Colonic mucosa (tissue), 4 donors: ENCODE data around the gene URM1. TPM values are rescaled to one million over a fixed set of nuclear protein-coding genes. Genes with fewer than 3 reads are reported as not detected.

Experiments
- DNase-seq: peaks from one replicate; pipeline ENCODE4 v3.0.0-alpha.2; 2020
- H3K27ac ChIP-seq: fragments of 200-600 bp; one replicate; pipeline ENCODE4 v1.8.0; 2021
- H3K27me3 ChIP-seq: fragments of 200-600 bp; one replicate; pipeline ENCODE4 v1.8.0; 2021
- H3K36me3 ChIP-seq: fragments of 200-600 bp; one replicate; pipeline ENCODE4 v1.8.0; 2021
- H3K4me1 ChIP-seq: fragments of 200-600 bp; one replicate; pipeline ENCODE4 v1.8.0; 2021; ENCODE audit warnings: mild to moderate bottlenecking
- H3K4me3 ChIP-seq: fragments of 200-600 bp; one replicate; pipeline ENCODE4 v1.8.0; 2021
- H3K9ac ChIP-seq, 2 donors: one replicate each; pipeline ENCODE4 v1.7.0; 2013; ENCODE audit warnings: control low read depth in 2 of 2, low read depth in 2 of 2, low read length in 2 of 2
- H3K9me3 ChIP-seq: fragments of 200-600 bp; one replicate; pipeline ENCODE4 v1.8.0; 2021
- CTCF ChIP-seq: fragments of 200-600 bp; IDR thresholded peaks from one replicate; pipeline ENCODE4 v1.8.0; 2022; ENCODE audit warnings: antibody characterized with exemption, mild to moderate bottlenecking
- intact Hi-C: fragments of 100-400 bp; cut with DNase I; formaldehyde crosslinking; loops from one replicate; pipeline ENCODE4 v1.14.1; 2022
- total RNA-seq, 2 donors: library from RNA; stranded (reverse); fragmentation: NEBNext Ultra II Directional in 1 of 2; extraction: Animal tissue kit (Norgen Biotek cat#: 25700) in 1 of 2; gene quantifications; one replicate each; pipeline ENCODE4 v1.2.1, GENCODE V29; 2021
- donor health status: healthy.
- donor health status: DM: no; HTN: no; CAD: no.
- donor health status: DM: no; HTN: no; CAD: no.

URM1 gene
- total RNA-seq, 2 donors from 2014 or later: 55.2 to 77.3 TPM

DNA sequence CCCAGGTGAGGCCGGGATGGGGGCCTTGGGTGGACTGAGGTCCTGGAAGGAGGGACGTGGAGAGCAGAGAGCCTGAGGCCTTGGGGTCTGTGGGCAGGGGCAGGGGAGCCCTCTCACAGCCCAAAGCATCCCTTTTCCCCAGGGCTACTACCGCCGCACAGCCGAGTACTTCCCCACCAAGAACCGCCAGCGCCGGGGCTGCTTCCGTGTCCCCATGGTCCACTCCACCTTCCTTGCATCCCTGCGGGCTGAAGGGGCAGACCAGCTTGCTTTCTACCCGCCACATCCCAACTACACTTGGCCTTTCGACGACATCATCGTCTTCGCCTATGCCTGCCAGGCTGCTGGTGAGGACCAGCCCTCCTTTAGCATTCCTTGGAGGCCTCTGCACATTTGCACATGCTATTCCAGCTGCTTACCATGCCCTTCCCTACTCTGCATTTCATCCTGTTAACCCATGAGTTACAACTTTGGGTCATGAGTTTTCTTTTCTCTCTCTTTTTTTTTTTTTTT lies 53.1 kb downstream of the URM1 start:
- Histone ChIP-seq H3K27me3 (peaks cover 11% of the 10 kb centered on the region), H3K36me3 (no peaks in the 10 kb centered on the region), H3K4me1 (peaks cover 5% of the 10 kb centered on the region), H3K4me3 (no peak overlapping the region), H3K27ac (no peak overlapping the region), H3K9ac (no peak overlapping the region), H3K9me3 (no peaks in the 10 kb centered on the region)
- intact Hi-C loops: no loop called here
- DNase-seq: no peak
- TF ChIP-seq CTCF: no peak

GRCh38 chr9:128428644-128429512 lies 57.7 kb downstream of the URM1 start:
- H3K36me3 ChIP-seq: no peaks in the 10 kb centered on the region
- H3K27me3 ChIP-seq: no peaks in the 10 kb centered on the region
- H3K27ac ChIP-seq: no peak overlapping the region
- no peaks in the 10 kb centered on the region for H3K9me3 ChIP-seq
- DNase-seq: no peak
- H3K9ac ChIP-seq: no peak overlapping the region
- H3K4me1 ChIP-seq: no peaks in the 10 kb centered on the region
- no peak for TF ChIP-seq CTCF
- H3K4me3 ChIP-seq: no peak overlapping the region
- intact Hi-C loops: no loop called here

- H3K36me3 ChIP-seq: no peaks in the 10 kb centered on the region
These were observed 58.4 kb downstream of the URM1 start for GRCh38 chr9:128429513-128430086.

DNA sequence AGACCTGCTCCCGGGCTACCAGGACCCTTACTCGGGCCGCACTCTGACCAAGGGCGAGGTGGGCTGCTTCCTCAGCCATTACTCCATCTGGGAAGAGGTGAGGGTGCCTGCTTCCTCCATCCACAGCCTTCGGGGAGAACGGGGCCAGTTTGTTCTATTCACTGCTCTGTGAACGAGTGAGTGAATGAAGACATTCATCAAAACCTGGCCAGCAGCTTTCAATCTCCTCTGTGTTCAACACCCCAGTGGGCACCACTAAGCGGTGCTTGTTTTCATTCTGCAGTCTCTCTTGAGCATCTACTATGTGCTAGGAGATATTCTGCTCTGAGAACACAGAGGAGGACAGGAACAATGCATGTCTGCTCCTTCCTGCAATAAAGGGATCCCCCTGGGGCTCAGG lies 60.0 kb downstream of the URM1 start:
- Histone ChIP-seq H3K27ac (no peak overlapping the region), H3K27me3 (no peaks in the 10 kb centered on the region), H3K9ac (no peak overlapping the region), H3K4me3 (no peak overlapping the region), H3K36me3 (no peaks in the 10 kb centered on the region), H3K4me1 (no peaks in the 10 kb centered on the region), H3K9me3 (no peaks in the 10 kb centered on the region)
- DNase-seq: no peak
- intact Hi-C loops: no loop called here
- no peak for TF ChIP-seq CTCF

More at GRCh38 chr9:128429513-128430086, 58.4 kb downstream of the URM1 start:
- Histone ChIP-seq H3K27me3 (no peaks in the 10 kb centered on the region), H3K4me3 (no peak overlapping the region), H3K4me1 (no peaks in the 10 kb centered on the region), H3K27ac (no peak overlapping the region), H3K9me3 (no peaks in the 10 kb centered on the region), H3K9ac (no peak overlapping the region)
- no peak for TF ChIP-seq CTCF
- intact Hi-C loops: no loop called here
- no peak for DNase-seq

DNA sequence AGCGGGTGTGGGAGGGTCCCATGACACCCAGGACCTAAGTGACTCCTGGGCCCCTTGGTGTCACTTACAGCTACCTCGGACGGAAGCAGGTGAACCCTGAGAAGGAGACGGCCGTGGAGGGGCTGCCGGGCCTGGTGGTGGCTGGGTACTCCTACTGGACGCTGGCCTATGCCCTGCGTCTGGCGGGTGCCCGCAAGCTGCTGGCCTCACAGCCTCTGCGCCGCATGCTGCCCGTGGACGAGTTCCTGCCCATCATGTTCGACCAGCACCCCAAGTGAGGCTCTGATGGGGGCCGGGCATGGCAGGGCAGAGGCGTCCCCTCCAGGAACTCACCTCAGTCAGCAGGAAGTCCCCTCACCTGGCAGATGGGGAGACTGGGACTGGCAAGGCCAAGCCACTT lies 63.2 kb downstream of the URM1 start:
- H3K36me3 ChIP-seq: no peaks in the 10 kb centered on the region
- H3K4me1 ChIP-seq: no peaks in the 10 kb centered on the region
- no peak overlapping the region for H3K27ac ChIP-seq
- no peaks in the 10 kb centered on the region for H3K9me3 ChIP-seq
- intact Hi-C loops: no loop called here
- H3K9ac ChIP-seq: no peak overlapping the region
- no peak for TF ChIP-seq CTCF
- no peak for DNase-seq
- no peaks in the 10 kb centered on the region for H3K27me3 ChIP-seq
- no peak overlapping the region for H3K4me3 ChIP-seq
